GM20000 (cell line): ENCODE results near the gene LYRM4.

Experiments used
- DNase-seq: peaks from one replicate; pipeline ENCODE4 v3.0.0; 2012; ENCODE audit warnings: low spot score
- CTCF ChIP-seq: IDR thresholded peaks from 2 replicates; pipeline ENCODE4 v1.5.1; 2012; ENCODE audit warnings: mild to moderate bottlenecking, control low read depth; ENCODE audit errors: extremely low read depth, missing control alignments

LYRM4 gene

GRCh38 chr6:5206920-5207561, 53.7 kb downstream of the LYRM4 start:
- DNase-seq, result no peak
- TF ChIP-seq CTCF, result no peak

GRCh38 chr6:5205877-5206850, 54.6 kb downstream of the LYRM4 start:
- no peak for DNase-seq
- TF ChIP-seq CTCF, result no peak

- no peak for DNase-seq
- no peak for TF ChIP-seq CTCF
These were observed 55.7 kb downstream of the LYRM4 start for GRCh38 chr6:5205035-5205507.

- DNase-seq, result no peak
- TF ChIP-seq CTCF, result no peak
These were observed 56.4 kb downstream of the LYRM4 start for GRCh38 chr6:5204376-5204775.

GRCh38 chr6:5203546-5203945, 57.2 kb downstream of the LYRM4 start:
- TF ChIP-seq CTCF, result no peak
- DNase-seq, result no peak

GRCh38 chr6:5202941-5203340, 57.8 kb downstream of the LYRM4 start:
- DNase-seq, result no peak
- no peak for TF ChIP-seq CTCF

- DNase-seq, result no peak
- TF ChIP-seq CTCF, result no peak
These were observed 58.5 kb downstream of the LYRM4 start for GRCh38 chr6:5202206-5202605.
